Measurements from ENCODE around the gene ITPR1.

ITPR1 gene

GRCh38 chr3:4496087-4496452, 2.9 kb downstream of the ITPR1 start:
- no peak for ATAC-seq
- no peak for TF ChIP-seq ISL1 (CRISPR knock-in tag; IDR thresholded peaks at IDR 0.05)
- no peak for TF ChIP-seq SNAI2 (CRISPR knock-in tag; IDR thresholded peaks at IDR 0.05)
- no peak for TF ChIP-seq PPARA (CRISPR knock-in tag; IDR thresholded peaks at IDR 0.05; ENCODE audit: borderline replicate concordance)
- no peak for TF ChIP-seq TSHZ2 (CRISPR knock-in tag; IDR thresholded peaks at IDR 0.05)
- TF ChIP-seq ZC3H10 (CRISPR knock-in tag; IDR thresholded peaks at IDR 0.05), result no peak
- TF ChIP-seq ZFP3 (CRISPR knock-in tag; IDR thresholded peaks at IDR 0.05), result no peak
- no peak for TF ChIP-seq RARB (CRISPR knock-in tag; IDR thresholded peaks at IDR 0.05)
- TF ChIP-seq GLIS3 (CRISPR knock-in tag; IDR thresholded peaks at IDR 0.05), result no peak
- TF ChIP-seq ARNTL (CRISPR knock-in tag; IDR thresholded peaks at IDR 0.05; ENCODE audit: borderline replicate concordance, low read depth), result no peak
- no peak for TF ChIP-seq POU6F1 (CRISPR knock-in tag; IDR thresholded peaks at IDR 0.05; ENCODE audit: borderline replicate concordance, low read depth)
- no peak for TF ChIP-seq ZNF70 (CRISPR knock-in tag; IDR thresholded peaks at IDR 0.05)
- TF ChIP-seq ZNF565 (CRISPR knock-in tag; conservative IDR thresholded peaks at IDR 0.05; ENCODE audit: low read depth), result no peak
- TF ChIP-seq ESRRG (CRISPR knock-in tag; IDR thresholded peaks at IDR 0.05), result no peak
- no peak for TF ChIP-seq PATZ1 (CRISPR knock-in tag; IDR thresholded peaks at IDR 0.05; ENCODE audit: borderline replicate concordance)
- TF ChIP-seq CSDC2 (CRISPR knock-in tag; IDR thresholded peaks at IDR 0.05), result no peak
- TF ChIP-seq ZNF8 (CRISPR knock-in tag; IDR thresholded peaks at IDR 0.05), result no peak
- no peak for TF ChIP-seq ZFP30 (CRISPR knock-in tag; IDR thresholded peaks at IDR 0.05)

GRCh38 chr3:4497005-4497692, 4.0 kb downstream of the ITPR1 start:
- no peak for ATAC-seq
- TF ChIP-seq BACH2 (CRISPR knock-in tag; IDR thresholded peaks at IDR 0.05; ENCODE audit: borderline replicate concordance) (no peak), CREB5 (CRISPR knock-in tag; IDR thresholded peaks at IDR 0.05; ENCODE audit: low read depth) (no peak), ZNF70 (CRISPR knock-in tag; IDR thresholded peaks at IDR 0.05) (no peak), CSRNP3 (CRISPR knock-in tag; IDR thresholded peaks at IDR 0.05) (no peak), TCF4 (CRISPR knock-in tag; IDR thresholded peaks at IDR 0.05; ENCODE audit: borderline replicate concordance) (no peak), GLIS3 (CRISPR knock-in tag; IDR thresholded peaks at IDR 0.05) (no peak), ZFP30 (CRISPR knock-in tag; IDR thresholded peaks at IDR 0.05) (no peak), ZNF8 (CRISPR knock-in tag; IDR thresholded peaks at IDR 0.05) (no peak), PATZ1 (CRISPR knock-in tag; IDR thresholded peaks at IDR 0.05; ENCODE audit: borderline replicate concordance) (no peak), PPARA (CRISPR knock-in tag; IDR thresholded peaks at IDR 0.05; ENCODE audit: borderline replicate concordance) (no peak), ESRRG (CRISPR knock-in tag; IDR thresholded peaks at IDR 0.05) (no peak), ZFP3 (CRISPR knock-in tag; IDR thresholded peaks at IDR 0.05) (no peak), ISL1 (CRISPR knock-in tag; IDR thresholded peaks at IDR 0.05) (no peak)

Measured in SK-N-SH treated with all-trans-retinoic acid at 6 μM for 48 hours (cell line).